Brain pericyte (primary cell): ENCODE data around the gene POC1B.

ENCODE experiments used
- DNase-seq: peaks from one replicate; pipeline ENCODE4 v3.0.0-alpha.2; 2012; ENCODE audit warnings: low read depth, low spot score

Gene POC1B

DNA sequence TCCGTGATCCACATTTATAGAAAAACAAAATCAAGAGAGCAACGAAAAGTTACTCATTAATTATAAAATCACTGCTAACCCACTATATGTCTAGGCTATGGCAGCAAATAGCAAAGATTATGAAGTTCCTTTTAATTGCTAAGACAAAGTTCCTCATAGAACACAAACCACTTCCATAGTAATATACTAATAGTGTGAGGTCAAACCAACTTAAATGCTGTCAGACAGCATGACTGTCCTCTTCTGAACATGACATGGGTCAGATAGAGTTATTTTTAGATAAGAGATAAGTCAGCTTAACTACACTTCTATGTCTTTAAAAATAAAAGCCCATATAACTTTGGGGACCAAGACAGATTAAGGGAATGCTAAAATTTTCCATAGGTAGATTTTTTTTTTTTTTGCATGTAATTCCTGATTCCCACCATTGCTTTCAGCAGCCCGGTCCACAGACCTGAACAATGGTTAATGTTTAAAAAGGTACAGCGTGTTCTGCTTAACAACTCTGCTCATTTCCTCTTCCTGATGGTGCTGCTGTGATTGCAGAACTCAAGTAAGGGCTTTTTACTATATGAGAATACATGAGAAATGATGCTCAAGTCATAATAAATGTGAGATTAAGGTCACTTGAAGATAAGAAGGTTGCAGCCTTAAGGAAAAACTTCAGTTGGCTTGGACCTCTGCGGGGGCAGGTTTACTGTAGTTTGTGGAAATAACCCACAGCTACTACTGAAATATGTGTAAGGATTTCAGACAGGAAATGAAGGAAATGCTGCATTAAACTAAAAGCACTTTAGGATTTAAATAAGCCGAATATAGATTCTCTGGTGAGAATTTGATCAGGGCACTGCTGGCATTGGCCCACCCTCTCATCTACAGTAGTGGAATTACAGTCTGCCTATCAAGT is 135.8 kb downstream of the POC1B start:
- DNase-seq: no peak

DNA sequence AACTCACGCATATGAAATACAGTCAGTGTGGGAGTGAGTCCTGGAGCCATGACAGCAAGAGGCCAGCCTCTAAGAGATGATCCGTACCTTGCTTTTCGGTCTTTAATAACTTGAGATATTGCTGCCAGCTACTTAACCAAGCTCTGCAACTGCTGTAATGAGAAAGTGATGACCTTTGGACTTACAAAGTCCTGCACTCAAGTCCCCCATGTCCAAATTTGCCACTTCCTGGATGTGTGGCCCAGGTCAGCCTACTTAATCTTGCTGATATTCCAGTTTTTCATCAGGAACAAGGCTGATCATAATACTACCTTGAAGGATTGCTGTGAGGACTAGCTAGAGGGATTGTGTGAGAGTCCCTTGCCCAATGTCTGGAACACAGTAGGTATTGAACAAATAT is 139.7 kb downstream of the POC1B start:
- no peak for DNase-seq

DNA sequence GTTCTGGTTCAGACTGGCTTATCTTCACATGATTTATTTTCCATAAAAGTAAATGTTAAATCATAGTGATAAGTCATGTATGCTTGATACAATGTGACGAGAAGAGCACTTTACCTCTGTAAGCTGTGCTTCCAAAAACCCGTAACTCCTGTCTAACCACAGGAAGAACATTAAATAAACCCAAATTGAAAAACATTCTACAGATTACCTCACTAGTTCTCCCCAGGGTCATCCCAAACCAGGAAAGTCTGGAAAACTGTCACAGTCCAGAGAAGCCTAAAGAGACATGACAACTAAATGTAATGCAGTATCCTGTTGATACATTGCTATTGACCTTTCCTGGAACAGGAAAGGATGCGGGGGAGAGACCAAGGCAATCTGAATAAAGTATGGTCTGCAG is 141.0 kb downstream of the POC1B start:
- no peak for DNase-seq

DNA sequence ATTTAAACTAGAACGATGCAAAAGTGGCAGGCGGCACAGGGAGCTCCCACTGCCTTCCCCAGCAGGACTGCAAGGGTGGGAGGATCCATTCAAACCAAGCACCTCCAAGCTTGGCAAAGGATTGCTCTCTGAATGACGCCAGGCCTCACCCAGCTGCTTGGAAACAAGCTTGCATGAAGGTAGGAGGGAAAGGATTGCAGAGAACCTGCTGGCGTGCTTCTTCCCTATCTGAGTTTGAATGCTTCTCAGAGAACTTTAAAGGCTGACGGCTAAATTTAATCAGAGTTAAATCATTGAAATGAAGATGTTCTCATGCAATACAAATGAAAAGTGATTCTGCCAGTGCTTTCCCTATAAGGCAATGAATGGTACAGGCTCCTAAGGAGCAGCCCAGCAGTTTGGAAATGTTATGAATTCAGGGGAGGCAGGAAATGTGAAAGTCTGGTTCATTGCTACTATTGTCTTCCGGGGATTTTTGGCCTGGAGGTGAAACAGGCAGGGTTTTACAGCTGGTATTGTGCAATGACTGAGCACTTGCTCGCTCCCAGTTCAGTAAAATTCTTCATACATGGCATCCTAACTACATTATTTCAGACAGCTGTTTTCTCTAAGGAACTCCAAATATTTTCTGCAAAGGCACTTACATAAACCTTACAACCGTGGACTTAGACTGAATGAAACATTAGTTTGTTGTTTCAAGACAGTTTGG is 141.6 kb downstream of the POC1B start:
- peak; percentile 37 for DNase-seq

DNA sequence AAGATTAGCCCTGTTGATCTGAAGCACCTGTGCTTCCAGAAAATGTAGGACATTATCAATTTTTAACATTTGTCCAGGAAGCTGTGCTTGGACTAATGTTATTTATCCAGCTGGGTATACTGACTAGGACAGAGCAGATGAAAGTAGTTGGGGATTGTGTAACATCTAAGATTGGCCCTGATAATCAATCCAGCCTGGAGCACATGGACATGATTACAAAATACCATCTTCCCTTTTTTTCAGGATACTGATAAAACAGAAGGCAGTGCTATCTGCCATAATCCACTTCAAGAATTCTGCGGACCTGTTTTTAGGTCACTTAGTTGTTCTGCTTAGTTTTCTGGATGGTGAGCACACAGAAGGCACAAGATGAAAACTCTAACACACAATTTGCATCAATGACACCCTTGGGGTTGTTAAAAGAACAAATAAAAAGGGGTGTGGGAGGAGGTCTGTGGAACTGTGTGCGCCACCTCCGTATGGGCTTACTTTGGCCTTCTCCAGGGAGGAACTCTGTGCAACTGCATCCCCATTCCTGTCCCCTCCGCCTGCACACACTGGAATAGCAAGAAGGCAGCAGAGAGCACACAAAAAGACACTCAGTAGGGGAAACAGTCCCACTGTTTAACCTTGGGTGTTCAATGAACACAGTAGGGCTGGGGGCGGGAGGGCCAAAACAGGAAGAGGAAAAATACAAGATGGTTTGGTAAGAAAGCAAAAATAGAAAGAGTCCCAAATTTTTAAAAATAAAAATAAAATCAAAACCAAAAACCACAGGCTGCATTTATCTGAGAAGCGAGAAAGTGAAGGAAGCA is 142.4 kb downstream of the POC1B start:
- DNase-seq: no peak

DNA sequence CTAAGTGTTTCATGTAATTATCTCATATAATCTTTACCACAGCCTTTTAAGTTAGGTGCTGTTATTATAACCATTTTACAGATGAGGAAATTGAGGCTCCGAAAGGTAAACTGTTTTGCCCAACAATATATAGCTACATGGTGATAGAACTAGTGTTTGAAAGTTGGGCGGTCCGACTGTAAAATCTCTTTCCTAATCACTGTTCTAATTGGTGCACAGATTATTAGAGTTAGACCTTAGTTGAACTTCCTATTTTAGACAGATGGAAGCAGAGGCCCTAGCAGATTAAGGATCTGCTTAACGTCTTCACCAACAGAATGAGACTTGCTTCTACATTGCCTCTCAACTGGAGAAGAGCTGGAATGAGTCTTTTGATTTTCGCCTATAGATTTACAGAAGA is 143.5 kb downstream of the POC1B start:
- no peak for DNase-seq

DNA sequence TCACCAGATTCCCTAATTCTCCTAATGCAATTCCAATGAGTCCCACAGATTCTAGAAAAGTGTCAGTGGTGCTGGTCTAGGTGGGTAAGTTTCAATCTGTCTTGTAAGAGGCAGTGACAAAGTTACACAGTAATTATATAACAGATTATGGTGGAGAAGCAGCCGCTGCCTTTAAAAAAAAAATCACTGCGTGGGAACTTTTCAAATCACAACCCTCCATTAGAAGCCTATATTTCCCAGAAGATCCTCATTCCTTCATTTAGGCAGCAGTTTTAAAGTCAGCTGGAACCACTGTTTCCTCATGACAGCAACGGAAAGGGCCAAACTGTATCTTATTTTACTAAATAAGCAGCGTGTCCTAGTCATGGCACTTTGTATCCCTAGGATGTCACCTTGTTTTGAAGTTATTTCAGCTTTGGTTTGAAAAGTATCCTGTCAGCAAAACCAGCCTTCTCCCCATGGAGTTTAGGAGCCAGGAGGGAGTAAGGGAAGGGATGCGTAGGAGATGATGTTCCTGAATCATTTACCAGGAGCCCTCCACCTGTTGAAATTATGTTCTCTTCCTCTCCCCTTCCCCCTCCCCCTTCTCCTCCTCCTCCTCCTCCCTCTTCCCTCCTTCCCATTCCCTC is 145.9 kb downstream of the POC1B start:
- DNase-seq: no peak

DNA sequence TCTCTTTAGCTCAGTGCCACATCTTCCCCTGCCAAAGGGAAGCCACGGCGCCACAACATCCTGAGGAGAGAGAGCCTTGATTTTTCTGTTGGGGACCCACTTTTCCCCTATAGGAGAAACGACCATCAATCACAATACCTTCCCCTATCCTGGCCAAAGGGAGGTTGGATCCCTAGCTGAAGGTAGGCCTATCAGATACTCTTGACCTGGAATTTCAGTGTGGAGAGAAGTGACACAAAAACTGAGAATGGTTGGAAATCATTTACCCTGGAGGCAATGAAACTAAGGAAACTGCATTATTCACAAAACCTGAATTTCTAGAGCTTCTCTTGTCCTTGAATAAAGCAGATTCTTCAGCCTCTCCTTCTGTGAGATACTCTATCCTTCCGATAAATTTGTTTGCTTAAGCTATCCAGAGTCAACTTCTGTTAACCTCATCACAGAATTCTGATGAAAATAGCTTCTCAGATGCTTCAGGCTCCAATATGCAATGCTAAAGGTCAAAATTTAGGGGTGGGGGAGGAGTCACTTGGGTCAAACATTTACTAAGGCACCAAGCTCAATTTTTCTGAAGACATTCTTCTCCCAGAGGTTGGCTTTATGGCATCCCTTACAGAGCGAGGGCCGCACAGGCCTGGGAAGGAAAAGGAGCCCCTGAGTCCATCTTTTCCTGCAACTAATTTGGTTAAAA is 146.6 kb downstream of the POC1B start:
- no peak for DNase-seq

DNA sequence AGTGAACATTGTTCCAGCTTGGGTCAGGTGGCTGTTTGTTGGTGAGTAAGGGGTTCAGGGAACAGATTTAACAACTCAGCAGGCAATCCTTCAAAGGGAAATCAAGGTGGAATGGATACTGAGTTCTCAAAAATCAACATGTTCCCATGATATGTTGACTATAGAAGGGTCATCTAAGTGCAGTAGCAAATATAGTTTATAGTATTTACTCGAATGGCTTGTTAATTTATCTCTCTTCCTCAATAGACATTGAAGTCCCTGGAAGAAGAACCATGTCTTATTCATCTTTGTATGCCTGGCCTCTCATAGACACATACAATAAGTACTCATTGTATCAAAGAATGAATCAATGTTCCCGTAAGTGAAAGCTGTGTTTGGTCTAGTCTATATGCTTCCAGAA is 149.0 kb downstream of the POC1B start:
- DNase-seq: no peak

DNA sequence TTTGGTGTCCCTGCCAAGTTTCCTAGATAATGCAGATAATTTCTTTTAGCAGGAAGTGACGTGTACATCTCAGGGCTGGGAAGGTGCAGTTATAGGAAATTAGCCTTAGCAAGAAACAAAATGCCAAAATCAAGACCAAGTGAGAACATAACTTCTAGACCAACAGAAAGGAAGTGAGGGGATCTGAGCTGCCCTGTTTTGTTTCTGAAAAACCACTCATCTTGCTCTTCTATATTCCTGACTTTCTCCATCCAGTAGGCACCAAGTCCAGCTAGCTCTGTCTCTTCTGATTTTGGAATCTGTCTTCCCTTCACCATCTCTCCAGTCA is 149.7 kb downstream of the POC1B start:
- DNase-seq: no peak

DNA sequence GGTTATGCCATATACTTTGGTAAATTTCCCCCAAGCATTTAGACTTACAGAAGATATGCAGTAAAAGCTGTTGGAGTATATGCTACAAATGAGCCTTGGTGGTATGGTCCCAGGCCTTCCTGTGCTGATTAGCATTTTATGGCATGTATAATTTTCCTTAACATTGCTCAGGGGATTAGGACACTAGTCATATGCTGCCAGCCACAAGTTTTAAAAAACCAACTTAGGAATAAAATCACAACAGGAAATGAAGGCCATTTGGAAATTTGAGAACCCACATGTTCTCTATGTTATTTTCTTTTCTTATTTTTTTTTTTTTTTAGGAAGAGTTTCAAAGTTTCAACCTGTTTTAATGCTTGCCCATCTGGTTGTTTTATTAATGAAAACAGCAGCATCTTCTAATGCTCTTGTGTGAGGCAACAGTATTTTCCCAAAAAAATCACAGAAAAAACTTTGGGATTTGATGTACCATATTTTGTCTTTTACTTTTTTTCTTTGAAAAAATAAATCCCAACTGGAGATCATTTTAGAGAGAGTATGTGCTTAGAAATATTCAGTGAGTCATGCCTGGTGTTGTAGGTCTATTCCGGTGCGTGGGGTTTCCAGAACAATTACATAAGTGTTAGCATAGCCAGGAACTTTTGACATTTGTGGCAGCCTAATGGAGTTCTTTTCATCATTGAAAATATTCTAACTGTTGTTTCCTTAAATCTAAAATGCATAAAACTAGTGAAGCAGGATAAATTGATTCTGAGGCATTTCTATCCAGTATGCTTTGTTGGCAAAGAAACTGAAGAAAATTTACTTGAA is 151.9 kb downstream of the POC1B start:
- DNase-seq: no peak

DNA sequence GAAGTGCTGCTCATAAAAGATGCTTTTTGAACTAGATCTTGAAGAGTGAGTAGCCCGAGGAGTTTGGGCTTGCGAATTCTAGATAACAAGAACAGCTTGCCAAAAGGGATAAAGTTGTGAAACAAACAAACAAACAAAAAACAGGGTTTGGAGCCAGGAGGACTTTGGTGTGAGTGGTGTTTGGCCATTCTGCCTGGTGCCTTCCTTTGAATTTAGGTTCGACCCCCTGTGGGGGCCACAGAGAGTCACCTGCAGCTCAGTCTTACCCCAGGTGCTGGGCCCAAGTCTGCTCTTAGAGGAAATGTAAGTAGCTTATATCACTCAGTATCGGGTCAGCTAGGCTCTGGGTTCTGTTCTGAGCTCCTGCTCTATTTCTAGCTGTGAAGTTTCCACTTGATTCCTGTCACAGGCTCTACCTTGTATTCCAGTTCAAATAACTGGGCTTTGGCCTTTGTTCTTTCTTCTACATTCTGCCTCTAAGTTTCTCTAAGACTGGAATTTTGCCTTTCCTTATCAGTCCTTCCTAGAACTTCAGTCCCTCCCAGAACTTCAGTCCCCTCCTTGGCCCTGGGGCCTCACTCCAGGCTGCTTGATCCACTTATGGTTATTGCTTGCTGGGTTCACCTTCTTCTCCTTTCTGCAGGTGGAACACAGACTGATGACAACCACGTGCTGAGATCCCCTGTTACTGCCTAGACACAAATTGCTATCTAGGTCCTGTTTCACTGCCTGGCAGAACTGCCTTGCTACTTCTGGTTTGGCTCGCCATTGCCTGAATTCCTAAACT is 153.1 kb downstream of the POC1B start:
- DNase-seq: no peak

DNA sequence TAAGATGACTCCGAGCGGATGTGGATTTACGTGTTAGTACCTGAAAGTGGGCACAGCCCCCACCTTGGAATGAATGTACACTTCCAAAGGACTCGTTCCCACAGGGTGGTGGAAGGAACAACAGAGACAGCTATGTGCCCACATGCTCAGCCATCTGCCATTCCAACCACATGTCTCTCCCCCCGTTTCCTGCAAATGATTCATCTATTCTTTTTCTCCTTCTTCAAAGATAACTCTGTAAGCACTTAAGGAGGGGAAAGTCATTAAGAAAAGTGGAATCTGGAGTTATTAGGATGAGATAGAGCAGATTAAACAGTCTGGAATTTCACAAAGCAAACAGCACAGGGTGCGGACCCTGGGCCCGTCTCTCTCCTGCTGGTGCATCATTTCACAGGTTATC is 155.0 kb downstream of the POC1B start:
- DNase-seq: no peak

DNA sequence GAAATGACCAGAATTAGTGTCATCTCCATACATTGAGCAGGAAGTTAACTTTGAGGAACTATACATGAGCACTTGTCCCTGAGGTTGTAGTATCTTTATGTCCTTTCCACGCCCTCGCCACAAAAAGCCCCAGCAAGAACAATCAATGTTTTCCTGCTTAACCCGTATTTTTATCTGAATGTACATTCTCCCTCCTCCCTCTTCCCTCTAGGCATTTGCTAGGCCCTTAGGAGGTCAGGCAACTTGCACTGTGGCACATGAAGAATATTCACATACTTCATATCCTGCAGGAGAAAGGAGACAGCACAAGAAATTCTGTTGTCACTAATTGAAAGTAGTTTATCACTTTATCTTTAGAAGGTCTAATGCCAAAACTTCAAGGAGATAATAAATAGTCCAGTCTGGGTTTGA is 155.4 kb downstream of the POC1B start:
- no peak for DNase-seq
